HG02970 (cell line): ENCODE results near the gene PDZK1IP1.

Experiments
- ATAC-seq: cut with Tn5 transposase; IDR thresholded peaks from one replicate; pipeline ENCODE4 v1.9.1; 2021; ENCODE audit warnings: mild to moderate bottlenecking, moderate library complexity, moderate number of reproducible peaks; ENCODE audit not compliant: unreplicated experiment, low FRiP score

The PDZK1IP1 gene, protein sequence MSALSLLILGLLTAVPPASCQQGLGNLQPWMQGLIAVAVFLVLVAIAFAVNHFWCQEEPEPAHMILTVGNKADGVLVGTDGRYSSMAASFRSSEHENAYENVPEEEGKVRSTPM

DNA sequence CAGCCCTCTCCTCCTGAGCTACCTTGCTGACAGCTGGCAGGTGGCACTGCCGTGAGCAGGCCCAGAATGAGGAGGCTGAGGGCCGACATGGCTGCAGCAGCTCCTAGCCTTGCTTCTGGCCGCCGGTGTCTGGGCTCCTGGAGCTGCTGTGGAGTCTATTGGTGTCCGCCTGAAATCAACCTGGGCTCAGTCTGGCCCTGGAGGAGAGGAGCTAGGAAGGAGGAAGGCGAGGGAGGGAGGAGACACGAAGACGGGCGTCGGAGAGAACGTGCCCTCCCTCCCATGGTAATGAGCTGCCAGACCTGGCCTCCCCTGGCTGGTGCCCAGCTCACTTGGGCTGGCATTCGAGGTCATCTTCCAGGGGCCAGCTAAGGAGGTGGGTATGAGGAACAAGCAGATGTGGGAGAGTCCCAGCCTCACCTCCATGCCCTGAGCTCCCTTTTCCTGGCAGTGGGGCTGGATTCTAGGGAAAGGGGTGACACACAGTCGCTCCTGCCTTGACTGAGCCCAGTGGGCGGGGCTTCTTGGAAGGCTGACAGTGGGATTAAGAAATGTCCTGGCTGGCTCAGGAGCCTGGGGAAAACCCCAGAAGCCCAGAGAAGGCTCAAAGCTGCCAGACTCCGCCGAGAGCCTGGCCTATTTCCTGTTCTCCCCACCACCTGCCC is at the start of gene PDZK1IP1:
Gene PDZK1IP1, minus strand, starts transcription at position 193 of the 665 bp plus-strand sequence. Its CDS starts 104 bp downstream, at position 89.
- ATAC-seq = no peak

DNA sequence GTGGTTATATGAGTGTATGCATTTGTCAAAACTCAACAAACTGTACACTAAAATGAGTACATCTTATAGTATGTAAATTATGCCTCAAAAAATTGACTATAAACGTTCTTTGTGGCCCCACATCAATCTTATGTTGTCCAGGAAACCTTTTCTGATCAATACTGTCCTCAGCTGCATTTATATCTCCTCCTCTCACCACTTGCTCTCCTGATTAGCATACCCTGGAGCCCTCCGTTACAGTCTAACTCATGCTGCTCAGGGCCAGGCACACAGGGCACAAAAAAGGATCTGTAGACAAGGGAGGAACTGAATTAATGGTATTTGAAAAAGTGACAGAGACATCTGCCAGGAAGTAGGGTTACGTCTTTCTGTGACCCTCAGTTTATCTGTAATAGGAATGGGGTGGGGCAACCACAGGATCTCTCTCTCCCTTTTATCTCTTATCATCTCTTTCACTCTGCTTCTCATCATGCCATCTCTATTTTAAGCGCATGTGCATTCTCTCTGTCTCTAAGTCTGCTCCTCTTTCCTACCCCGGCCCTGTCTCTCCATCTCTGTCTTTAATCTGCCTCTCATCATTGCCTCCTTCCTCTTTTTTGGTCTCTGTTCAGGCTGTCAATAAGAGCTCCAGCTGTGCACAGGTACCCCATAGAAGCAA is 49.2 kb upstream of the PDZK1IP1 start:
- ATAC-seq = no peak

DNA sequence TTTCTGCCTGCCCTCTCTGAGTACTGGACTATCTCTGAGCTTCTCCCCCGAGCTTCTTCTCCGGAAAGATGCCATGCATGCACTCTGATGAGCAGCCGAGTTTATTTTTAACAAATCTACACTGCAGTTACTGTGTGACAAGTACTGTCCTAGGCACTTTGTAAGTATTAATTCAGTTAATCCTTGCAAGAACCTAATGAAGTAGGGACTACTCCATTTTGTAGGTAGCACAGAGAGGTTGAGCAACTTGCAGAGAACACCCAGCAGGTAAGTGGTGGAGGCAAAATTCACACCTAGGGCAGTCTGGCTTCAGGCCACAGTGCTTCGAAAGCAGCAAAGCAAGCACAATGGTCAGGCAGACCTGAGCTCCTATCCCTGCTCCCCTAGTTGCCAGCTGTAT is 46.0 kb upstream of the PDZK1IP1 start:
- no peak for ATAC-seq

DNA sequence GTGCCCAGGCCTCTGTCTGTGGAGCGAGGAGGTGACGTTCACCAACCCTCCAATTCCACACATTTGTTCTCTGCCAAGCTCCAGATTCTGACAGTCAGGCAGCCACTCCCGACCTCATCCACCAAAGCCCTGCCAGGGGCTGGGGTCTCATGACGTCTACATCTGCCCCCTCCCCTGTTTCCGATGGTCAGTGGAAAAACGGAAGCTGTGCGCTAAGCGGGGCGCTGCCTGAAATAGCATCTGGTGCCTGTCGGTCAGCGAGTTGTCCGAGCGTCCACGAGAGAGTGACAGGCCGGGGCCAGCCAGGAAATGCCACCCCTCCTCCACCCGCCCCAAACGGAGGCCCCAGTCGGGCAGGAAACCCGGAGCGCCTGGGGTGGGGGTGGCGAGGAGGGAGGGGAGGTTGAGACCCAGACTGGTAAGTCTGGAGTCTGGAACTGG is 45.4 kb upstream of the PDZK1IP1 start:
- no peak for ATAC-seq

DNA sequence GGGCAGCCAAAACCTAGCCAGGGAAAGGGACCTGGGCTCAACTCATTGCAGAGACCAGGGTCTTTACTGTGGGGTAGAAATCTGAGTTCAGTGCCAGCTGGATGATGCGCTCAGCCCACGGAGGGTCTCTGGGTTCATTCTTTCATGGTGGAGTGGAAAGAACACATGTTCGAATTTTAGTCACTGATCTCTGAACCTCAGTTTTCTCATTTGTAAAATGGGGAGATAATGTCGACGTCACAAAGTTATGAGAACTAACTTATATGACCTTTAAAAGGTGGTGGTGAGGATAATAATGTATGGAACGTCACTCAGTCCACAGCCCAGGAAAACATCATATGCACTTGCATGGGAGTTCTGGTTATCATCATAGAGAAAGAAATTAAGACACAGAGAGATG is 43.4 kb upstream of the PDZK1IP1 start:
- no peak for ATAC-seq

DNA sequence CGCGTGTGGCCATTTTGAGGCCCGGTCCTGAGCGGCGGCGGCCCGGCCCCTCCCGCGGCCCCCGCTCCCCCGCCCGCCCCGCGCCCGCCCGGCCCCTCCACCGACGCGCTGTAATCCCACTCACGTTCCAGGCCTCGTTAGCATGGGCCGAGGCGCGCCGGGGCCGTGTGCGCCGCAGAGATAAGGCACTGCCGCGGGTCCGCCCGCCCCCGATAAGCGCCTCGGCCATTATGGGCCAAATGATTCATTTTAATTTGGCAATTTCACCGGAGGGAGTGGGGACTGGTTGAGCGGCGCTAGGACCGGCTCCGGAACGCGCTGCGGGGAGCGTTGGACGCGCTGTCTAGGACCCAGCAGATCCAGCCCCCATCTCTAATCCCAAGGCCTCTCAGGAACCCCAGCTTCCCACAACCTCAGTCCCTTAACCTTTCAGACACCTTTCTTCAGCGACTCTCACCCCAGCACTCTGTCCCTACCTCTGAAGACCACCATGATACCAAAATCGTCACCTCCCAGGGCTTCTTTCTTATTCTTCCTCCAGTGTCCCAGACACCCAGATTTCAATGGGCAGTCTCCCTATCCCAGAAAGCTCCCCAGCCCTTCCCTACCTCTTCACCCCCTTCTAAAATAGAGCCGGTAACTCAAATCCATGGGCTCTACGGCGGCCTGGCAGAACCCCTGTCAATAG is 42.5 kb upstream of the PDZK1IP1 start, which contains the start of gene TAL1:
Gene TAL1, minus strand, starts transcription at position 39 of the 688 bp plus-strand sequence. CDS start 6,337 bp downstream, outside the sequence.
- no peak for ATAC-seq

DNA sequence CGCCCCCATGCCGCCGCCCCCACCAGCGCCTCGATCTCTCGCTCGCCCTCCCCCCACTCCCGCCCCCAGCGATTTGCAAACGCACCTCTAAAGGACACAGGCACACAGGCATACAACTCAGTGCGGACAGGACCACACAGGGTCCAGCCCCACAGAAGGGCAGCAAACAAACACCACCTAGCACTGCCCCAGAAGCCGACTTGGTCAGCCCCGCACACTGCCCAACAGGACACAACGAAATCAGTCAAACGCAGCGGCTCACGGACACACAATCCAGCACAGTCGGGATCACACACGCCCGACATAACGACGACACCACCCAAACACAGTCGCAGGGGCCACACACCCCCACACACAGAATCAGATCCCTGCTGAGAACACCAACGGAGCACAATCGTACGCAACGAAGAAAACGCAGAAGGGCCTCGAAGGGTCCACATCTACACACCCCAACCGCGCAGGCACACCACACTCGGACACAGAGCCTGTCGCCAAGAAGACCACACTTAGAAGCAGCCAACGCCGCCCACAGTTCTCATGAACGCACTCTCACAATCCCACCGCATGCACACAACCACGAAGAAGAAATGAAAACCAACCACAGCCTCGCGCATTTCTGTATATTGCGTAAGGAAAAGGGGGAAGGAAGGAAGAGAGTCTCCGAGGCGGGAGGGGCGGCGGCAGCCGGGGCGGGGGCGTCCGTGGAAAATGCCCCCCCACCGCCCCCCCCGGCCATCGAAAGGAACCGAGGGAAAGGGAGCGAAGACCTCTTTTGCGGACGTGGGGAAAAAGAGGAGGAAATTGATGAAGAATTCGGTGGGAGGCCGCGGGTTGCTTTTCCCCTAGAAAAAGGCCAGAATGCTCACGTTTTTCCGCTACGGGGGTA is 41.7 kb upstream of the PDZK1IP1 start:
- ATAC-seq = no peak

DNA sequence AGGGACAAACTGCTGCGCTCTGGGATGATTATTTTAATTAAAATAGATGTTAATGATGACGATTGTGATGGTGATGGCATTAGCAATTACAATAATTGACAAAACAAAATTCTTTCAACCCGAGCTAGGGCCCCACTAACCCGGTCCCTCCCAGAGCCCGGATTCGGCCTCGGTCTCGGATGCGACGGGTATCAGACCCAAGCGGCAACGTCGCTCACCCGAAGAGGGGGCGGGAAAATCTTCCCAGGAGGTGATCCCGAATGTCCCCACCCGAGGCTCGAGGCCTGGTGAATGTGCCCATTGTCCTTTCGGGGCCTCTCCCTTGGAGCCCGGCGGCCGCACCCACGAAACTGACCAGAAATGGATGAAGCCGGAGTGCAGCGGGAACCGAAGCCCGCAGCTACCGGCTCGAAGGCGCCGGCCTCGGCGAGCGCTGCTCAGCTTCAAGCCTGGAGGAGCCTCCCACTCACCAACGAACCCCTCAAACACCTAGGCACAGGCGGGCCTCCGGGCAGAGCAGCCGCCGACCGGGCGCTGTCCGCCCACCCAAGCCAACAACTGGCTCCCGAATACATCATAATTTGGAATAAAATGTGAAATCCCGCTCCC is 41.0 kb upstream of the PDZK1IP1 start:
- no peak for ATAC-seq

DNA sequence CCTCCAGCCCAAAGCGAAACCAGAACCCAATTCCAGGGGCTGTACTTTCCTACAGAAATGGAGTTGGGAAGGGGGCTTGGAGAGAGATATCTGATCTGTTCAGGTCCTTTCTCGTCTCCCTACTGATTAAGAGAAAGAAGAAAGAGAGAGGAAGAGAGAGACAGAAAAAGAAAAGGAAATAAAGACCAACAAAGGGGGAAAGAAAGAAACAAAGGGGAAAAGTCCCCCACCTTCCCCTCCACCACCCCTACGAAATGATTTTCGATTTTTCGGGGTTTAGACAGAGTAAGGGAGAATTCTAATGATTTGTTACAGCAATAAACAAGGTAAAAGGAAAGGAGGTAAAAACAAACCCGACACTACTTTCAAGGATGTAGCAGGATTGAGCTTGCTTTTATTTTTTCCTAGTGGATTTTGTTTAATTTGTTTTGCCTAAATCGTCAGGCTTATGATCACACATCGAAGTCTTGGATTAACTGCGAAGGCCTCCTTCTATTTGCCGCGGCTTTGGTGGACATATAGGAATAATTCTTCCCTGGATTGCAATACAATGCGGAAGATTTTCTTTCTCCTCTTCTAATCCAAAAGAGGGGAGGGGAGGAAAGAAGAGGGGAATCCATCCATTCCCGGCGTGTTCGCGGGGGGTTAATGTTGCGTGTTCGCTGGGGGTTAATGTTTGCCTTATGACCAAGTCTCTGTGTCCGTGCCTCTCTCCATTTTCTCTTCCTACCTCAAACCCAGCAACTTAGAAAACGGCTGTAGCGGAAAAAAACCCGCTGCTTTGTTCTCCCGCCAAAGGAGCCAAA is 40.3 kb upstream of the PDZK1IP1 start:
- no peak for ATAC-seq

DNA sequence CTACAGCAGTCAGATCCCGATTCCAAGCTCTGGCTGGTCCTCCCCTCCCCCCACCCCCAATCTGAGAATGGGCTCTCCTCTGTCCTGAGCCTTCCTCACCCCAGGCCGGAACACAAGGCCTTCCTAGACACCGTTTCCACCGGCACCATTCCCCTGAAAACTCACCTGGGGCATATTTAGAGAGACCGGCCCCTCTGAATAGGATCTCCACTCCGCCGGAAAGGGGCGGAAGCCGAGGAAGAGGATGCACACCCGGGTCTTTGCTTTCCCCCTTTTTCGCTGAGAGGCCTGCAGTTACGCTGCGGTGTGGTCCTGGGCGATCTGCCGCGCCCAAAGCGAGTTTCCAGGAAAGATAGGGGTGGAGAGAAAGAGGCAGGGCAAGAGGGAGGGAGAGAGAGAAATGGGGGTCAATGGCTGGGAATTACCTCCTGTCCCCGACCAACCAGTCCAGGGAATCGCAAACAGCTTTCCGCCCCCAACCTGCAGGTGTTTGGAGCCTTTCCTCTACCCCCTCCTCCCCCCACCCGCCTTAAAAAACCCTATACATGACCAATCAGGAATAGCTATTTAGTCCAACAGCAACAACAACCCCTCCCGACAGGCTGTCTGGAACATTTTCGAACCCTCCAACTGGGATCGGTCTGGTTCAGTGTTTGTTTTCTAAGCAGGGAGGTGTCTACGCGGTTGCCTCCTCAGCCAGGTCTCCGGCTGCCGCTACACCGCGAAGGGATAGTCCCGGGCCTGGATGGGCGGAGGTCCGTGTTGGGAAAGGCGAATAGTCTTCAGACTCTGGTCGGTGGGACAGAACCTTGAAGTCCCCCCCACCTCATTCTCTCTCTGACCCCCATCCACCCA is 39.4 kb upstream of the PDZK1IP1 start:
- ATAC-seq = no peak

DNA sequence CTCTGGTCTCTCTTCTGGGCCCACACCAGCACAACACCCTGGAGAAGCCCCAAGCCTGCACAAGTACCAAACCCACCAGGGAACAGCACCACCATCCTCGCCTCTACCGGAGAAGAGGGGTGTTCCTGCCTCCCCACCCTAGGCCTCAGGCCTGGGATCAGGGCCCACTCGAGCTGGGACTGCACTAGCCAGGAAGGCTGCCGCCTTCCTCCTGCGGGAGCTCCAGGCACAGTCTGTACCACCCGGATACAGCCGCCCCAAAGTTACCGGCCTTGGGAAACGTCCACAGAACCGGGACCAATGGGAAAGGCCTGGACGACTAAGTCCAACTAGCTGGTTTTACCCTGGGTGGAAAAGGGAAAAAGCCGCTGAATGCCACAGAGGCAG is 38.8 kb upstream of the PDZK1IP1 start:
- no peak for ATAC-seq

DNA sequence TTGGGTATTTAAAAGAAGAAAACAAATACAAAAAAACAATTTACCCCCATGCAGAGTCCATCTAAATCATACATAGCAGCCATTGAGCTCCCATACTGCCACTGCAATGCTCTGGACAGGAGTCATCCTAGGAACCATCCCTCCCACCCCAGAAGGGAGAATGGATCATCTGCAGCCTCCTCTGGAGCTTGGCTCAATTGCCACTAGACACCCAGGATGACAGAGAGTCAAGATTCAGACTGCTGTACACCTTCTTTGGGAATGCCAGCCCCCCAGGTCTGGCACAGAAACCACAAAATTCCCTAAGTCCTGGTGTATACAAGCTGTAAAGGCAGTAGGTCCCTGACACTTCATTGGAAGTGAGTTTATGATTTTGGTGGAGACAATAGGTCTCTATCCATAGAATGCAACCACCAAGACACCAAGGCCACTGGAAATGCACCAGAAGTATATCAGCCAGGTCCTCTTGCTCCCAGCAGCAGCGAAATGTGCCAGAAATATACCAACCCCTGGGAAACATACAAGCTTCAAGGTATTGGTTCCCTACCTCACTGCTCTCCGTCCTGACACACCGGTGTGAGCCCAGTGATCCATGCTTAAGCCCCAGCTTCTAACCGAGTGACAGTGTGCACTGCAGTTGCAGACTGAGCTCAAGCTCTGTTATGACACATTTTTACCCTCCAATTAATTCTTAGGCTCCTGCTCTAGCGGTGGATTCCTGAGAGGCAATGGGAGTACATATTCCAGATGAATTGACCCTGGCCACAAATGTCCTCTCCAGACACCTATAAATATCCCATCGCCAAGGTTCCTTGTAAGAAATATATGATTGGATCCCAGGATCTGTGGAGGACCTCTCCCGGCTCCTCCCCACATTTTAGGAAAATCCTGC is 37.8 kb upstream of the PDZK1IP1 start:
- no peak for ATAC-seq

DNA sequence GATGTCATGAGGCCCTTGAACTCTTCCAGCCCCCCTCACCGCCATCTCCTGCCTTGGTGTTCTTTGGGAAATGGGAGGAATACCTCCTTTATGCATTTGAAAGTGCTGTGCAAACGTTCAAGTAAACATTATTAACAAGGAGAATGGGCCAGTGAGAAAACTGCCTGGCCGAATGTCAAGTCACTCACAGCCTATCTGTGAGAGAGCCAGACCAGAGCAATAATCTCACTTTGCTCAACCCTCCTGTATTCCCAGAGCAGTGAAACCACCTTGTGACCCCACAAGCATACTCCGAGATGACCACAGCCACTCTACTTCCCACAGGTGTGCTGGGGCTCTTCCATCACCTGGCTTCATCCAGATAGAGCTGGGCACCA is 37.0 kb upstream of the PDZK1IP1 start:
- no peak for ATAC-seq

DNA sequence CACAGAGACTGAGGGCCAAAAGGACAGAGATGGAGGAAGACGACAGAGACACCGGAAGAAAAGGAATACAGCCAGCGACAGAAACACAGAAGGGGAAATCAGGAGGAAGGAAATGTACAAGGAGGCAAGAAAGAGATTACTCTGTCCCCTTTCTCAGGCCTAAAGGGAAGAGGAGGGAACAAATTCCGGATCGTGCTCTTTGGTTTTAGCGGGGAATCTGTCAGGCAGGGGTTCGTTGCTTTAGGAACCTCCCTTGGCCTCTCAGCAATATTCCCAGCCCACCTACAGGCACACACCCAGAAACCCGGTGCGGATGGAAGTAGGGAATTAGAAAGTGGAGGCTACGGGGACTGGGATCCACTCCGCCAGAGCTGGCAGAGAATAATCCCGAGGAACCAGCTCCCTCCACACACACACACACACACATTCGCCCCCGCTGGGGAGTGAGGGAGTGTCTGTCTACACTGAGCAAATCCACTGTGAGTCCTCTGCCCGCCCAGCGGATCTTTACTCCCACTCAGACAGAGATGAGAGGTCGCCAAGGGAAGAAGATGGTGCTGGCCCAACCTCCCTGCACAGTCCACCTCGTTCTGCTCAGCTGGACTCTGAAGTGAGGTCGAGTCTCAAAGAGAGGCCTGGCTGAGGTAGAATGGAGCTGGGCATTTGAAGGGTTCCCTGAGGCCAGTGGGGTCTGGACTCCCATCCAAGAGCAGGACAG is 36.4 kb upstream of the PDZK1IP1 start:
- ATAC-seq = no peak

DNA sequence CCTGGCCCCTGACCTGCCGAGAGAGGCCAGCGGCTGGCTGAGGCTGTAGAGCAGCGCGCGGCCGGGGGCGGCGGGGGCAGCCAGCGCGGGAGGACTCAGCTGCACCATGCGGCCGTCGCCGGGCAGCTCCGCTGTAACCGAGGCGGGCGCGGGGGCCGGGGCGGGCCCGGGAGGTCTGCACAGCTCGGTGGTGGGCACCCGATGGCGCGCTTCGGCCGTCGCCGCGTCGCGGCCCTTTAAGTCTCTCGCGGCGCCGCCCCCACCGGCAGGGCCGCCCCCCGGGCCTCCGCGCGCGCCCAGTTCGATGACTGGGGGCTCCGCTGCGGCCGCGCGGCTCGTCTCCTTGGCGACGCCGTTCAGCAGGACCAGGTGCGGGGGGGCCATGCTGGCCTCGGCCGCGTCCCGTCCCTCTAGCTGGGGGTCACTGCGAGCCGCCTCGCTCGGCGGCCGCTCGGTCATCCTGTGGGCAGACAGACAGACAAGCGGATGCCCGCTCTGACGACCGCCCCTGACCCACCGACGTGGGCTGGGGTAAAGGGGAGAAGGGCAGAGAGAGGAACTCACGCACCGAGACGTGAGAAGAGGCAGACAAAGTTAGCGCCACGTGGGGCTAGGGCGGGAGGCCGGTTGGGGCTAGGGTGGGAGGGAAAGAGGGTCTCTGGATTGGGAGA is 35.7 kb upstream of the PDZK1IP1 start:
- no peak for ATAC-seq
